Kidney (tissue), 14 donors: ENCODE measurements around the gene SLC1A7. TPM values are rescaled to one million over a fixed set of nuclear protein-coding genes. Genes with fewer than 3 reads are reported as not detected.

ENCODE experiments used
- DNase-seq, 5 donors: peaks; one replicate each; pipeline ENCODE4 v3.0.0-alpha.2; 2013 to 2020
- FAIRE-seq: peaks from 2 replicates; lab custom pipeline; 2012; peaks lifted over from hg19 to GRCh38; lab: Jason Lieb, UNC
- H3K27ac ChIP-seq, 2 donors: one replicate each; pipeline ENCODE4 v1.7.0; 2013; ENCODE audit warnings: low read depth in 2 of 2, low read length in 2 of 2, inconsistent platforms in 1 of 2
- H3K27me3 ChIP-seq: one replicate; pipeline ENCODE4 v1.7.1; 2013; ENCODE audit warnings: low read length, inconsistent platforms; ENCODE audit not compliant: control insufficient read depth, insufficient read depth
- H3K36me3 ChIP-seq, 3 donors: one replicate each; pipeline versions ENCODE4 v1.7.0 to v1.7.1; 2013; ENCODE audit warnings: low read length in 3 of 3, control low read depth in 1 of 3, inconsistent platforms in 1 of 3; ENCODE audit not compliant: insufficient read depth in 3 of 3, control insufficient read depth in 2 of 3
- H3K4me1 ChIP-seq, 3 donors: one replicate each; pipeline versions ENCODE4 v1.7.0 to v1.7.1; 2013; ENCODE audit warnings: low read length in 3 of 3, inconsistent platforms in 1 of 3, low read depth in 1 of 3; ENCODE audit not compliant: control insufficient read depth in 2 of 3, insufficient read depth in 2 of 3
- H3K4me3 ChIP-seq, 3 donors: one replicate each; pipeline versions ENCODE4 v1.7.0 to v1.8.1; 2013; ENCODE audit warnings: low read length in 3 of 3, control low read depth in 1 of 3, inconsistent platforms in 1 of 3
- H3K9ac ChIP-seq, 3 donors: one replicate each; pipeline versions ENCODE4 v1.7.0 to v1.7.1; 2013; ENCODE audit warnings: low read length in 3 of 3, control low read depth in 1 of 3, inconsistent platforms in 1 of 3
- H3K9me3 ChIP-seq, 3 donors: one replicate each; pipeline versions ENCODE4 v1.7.0 to v1.7.1; 2013; ENCODE audit warnings: low read length in 3 of 3, control low read depth in 1 of 3, inconsistent platforms in 1 of 3; ENCODE audit not compliant: control insufficient read depth in 2 of 3, insufficient read depth in 1 of 3
- intact Hi-C: fragments of 100-400 bp; cut with DNase I; formaldehyde crosslinking; loops from one replicate; pipeline ENCODE4 v1.11.1; 2022
- polyA plus RNA-seq: library from polyadenylated mRNA; stranded (reverse); fragments of 350-450 nt; fragmentation: Illumina TruSeq; extraction: RNeasy Lipid Tissue Mini Kit (QIAGEN cat#74804); gene quantifications from one replicate; pipeline ENCODE4 v1.2.3, GENCODE V29; 2014; ENCODE audit warnings: low read depth, low replicate concordance; ENCODE audit not compliant: insufficient read depth
- total RNA-seq: library from RNA; stranded (reverse); fragmentation: NEBNext Ultra II Directional; extraction: Animal tissue kit (Norgen Biotek cat#: 25700); gene quantifications from one replicate; pipeline ENCODE4 v1.2.1, GENCODE V29; 2021
- TF ChIP-seq, protein P1 (sequence below): IDR thresholded peaks from 3 replicates; pipeline ENCODE4 v1.5.1; 2012; ENCODE audit warnings: mild to moderate bottlenecking, moderate library complexity, borderline replicate concordance; ENCODE audit not compliant: insufficient read depth; ENCODE audit errors: extremely low read depth
- donor health status: control.
- donor health status: control.
- donor health status: control.
- donor health status: control.
- donor health status: control.
- donor health status: DM: yes; HTN: yes; CAD: no.
- donor health status: Normal renal cell carcinoma (clear cell type).

Gene SLC1A7
- total and polyA plus RNA-seq, 2 donors from 2014 or later = 1.0 TPM; not detected in 1

DNA sequence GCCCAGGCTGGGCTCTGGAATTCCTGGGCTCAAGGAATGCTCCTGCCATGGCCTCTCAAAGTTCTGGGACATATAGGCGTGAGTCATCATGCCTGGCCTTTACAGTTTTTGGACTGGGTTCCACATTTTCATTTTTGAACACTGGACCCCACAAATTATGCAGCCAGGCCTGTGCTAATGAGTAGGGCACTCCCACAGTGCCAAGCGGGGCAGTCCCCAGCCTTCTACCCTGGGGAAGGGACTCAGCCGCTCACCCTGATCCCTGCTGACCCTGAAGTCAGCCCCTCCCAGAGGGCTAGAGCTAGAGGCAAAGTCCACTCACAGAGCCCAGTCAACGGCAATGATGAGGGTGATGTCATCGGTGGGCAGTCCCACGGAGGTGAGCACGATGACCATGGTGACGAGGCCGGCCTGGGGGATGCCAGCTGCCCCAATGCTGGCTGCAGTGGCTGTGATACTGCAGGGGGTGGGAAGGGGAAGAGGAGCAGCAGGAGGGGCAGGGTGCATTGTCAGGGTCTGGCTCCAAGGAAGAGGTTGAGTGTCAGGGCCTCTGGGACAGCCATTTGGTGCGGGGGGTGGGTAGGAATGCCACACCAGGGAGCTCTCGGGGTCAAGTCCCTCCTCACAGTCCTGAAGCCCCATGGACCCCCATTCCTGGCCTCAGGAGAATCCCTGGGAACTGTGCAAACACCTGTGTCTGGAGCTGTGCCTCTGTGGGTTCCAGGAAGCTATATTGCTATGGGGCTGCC, 52.8 kb downstream of the SLC1A7 start:
- H3K36me3 ChIP-seq = no peaks in the 10 kb centered on the region
- no peak overlapping the region for H3K9ac ChIP-seq
- no peak for FAIRE-seq
- TF ChIP-seq, protein P1, sequence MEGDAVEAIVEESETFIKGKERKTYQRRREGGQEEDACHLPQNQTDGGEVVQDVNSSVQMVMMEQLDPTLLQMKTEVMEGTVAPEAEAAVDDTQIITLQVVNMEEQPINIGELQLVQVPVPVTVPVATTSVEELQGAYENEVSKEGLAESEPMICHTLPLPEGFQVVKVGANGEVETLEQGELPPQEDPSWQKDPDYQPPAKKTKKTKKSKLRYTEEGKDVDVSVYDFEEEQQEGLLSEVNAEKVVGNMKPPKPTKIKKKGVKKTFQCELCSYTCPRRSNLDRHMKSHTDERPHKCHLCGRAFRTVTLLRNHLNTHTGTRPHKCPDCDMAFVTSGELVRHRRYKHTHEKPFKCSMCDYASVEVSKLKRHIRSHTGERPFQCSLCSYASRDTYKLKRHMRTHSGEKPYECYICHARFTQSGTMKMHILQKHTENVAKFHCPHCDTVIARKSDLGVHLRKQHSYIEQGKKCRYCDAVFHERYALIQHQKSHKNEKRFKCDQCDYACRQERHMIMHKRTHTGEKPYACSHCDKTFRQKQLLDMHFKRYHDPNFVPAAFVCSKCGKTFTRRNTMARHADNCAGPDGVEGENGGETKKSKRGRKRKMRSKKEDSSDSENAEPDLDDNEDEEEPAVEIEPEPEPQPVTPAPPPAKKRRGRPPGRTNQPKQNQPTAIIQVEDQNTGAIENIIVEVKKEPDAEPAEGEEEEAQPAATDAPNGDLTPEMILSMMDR = no peak
- no peaks in the 10 kb centered on the region for H3K9me3 ChIP-seq
- no peak overlapping the region for H3K4me3 ChIP-seq
- no peaks in the 10 kb centered on the region for H3K27me3 ChIP-seq
- no peak overlapping the region for H3K27ac ChIP-seq
- peak in 1 of 5 donors; percentile 38 for DNase-seq
- H3K4me1 ChIP-seq = no peaks in the 10 kb centered on the region
- intact Hi-C loops = no loop called here

DNA sequence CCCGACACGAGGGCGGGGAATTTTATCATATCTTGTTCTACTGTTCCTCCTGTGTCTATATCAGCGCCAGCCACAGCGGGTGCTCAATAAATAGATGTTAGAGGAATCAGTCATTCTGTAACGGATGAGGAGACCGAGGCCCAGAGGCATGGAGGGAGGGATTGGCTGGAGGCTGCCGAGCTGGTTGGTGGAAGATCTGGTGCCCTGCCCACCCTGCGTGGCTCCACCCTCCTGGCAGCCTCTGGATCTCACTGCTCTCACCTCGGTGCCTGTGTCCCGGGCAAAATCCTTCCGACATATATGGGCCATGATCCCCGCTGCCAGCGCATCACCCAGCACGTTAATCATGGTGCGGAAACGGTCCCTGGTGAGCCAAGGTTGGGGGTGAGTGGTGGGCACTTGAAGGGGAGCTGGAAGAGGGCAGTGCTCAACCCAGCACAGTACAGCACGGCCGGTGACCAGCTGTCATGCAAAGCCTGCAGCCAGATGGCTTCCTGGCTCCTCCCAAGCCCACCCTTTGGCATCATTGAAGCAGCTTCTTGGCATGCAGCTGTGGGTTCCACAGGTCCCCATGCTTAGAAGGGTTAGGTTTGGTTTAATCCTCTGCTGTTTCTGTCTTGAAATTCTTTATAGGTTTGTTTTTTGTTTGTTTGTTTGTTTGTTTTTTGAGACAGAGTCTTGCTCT, 53.7 kb downstream of the SLC1A7 start:
- FAIRE-seq (no peak), DNase-seq (no peak)
- TF ChIP-seq, protein P1 = no peak
- Histone ChIP-seq H3K9ac (no peak overlapping the region), H3K9me3 (no peaks in the 10 kb centered on the region), H3K4me1 (no peaks in the 10 kb centered on the region), H3K27me3 (no peaks in the 10 kb centered on the region), H3K36me3 (no peaks in the 10 kb centered on the region), H3K27ac (no peak overlapping the region), H3K4me3 (no peak overlapping the region)
- intact Hi-C loops = no loop called here

DNA sequence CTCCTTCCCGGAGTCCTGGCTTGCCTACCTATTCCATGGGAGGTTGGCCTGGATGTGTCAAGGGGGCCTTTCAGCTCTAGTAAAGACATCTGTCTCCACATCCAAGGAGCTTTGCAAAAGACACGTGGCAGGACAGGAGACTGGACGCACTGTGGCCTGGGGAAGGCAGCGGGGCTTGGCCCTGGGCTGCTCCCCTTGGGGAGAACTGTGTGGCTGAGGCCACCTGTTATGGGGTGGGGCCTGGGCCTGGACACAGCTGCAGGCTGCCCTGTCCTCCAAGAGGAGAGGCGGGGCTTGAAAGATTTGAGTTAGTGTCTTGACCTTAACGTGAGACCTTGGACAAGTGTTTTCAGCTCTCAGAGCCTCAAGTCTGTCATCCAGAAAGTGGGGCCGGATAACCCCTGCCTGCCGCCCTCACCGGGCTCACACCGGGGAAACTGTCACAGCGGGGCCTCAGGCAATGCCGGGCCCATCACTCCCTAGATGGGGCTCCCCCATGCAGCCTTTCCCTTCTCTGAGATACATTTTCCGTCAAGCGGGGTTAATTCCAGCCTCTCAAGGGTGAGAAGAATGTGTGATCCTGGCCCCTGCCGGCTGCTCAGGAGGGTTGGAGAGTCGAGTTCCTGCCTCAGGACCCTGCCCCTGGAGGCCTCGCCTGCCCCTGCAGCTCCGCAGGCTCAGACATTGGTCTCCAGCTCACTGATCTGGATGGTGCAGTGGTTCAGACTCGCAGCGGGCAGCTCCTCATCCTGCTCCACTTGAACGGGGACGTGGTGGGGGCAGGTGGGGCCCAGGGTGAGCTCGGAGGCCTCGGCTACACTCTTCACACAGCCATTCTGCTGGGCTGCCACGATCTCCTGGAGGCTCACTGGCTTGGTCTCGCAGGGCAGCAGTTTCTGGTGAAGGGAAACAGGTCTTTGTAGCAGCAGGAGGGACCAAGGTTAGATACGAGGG, 54.8 kb downstream of the SLC1A7 start:
- intact Hi-C loops = no loop called here
- no peak overlapping the region for H3K4me3 ChIP-seq
- H3K27ac ChIP-seq = no peak overlapping the region
- TF ChIP-seq, protein P1 = no peak
- H3K27me3 ChIP-seq = no peaks in the 10 kb centered on the region
- no peak for FAIRE-seq
- H3K9ac ChIP-seq = no peak overlapping the region
- no peaks in the 10 kb centered on the region for H3K36me3 ChIP-seq
- DNase-seq = no peak
- no peaks in the 10 kb centered on the region for H3K4me1 ChIP-seq
- no peaks in the 10 kb centered on the region for H3K9me3 ChIP-seq
